ENCODE measurements around the gene CUEDC2. TPM values are rescaled to one million over a fixed set of nuclear protein-coding genes. Genes with fewer than 3 reads are reported as not detected.

The CUEDC2 gene
- total and polyA plus RNA-seq, 2 donors, result 40.5 to 52.4 TPM

GRCh38 chr10:102375867-102376266, 56.5 kb downstream of the CUEDC2 start:
- Histone ChIP-seq H3K4me3 (ENCODE audit: low read length in 2 of 2) (no peak overlapping the region), H3K27me3 (ENCODE audit: control insufficient read depth in 2 of 2, insufficient read depth in 1 of 2, low read length in 1 of 2) (no peaks in the 10 kb centered on the region), H3K4me1 (ENCODE audit: control insufficient read depth in 2 of 2, insufficient read depth in 2 of 2, low read length in 2 of 2) (no peaks in the 10 kb centered on the region), H3K9me3 (ENCODE audit: control insufficient read depth in 2 of 2, insufficient read depth in 1 of 2, low read length in 1 of 2) (no peaks in the 10 kb centered on the region), H3K27ac (ENCODE audit: low read depth in 1 of 2, low read length in 1 of 2) (no peak overlapping the region), H3K36me3 (ENCODE audit: control insufficient read depth in 2 of 2, insufficient read depth in 2 of 2, low read length in 1 of 2) (peaks cover 55 to 74% of the 10 kb centered on the region in 2 donors)
- DNase-seq (ENCODE audit: low read depth in 6 of 9, low spot score in 9 of 9), result no peak
- WGBS, result 98% methylated on average over 2 of the region's 2 CpGs

- WGBS, result 97% methylated on average over 7 of the region's 7 CpGs
- peaks cover 0 to 2% of the 10 kb centered on the region in 2 donors for H3K9me3 ChIP-seq (ENCODE audit: control insufficient read depth in 2 of 2, insufficient read depth in 1 of 2, low read length in 1 of 2)
- H3K27me3 ChIP-seq (ENCODE audit: control insufficient read depth in 2 of 2, insufficient read depth in 1 of 2, low read length in 1 of 2), result no peaks in the 10 kb centered on the region
- H3K27ac ChIP-seq (ENCODE audit: low read depth in 1 of 2, low read length in 1 of 2), result no peak overlapping the region
- DNase-seq (ENCODE audit: low read depth in 6 of 9, low spot score in 9 of 9), result no peak
- no peaks in the 10 kb centered on the region for H3K4me1 ChIP-seq (ENCODE audit: control insufficient read depth in 2 of 2, insufficient read depth in 2 of 2, low read length in 2 of 2)
- H3K36me3 ChIP-seq (ENCODE audit: control insufficient read depth in 2 of 2, insufficient read depth in 2 of 2, low read length in 1 of 2), result peaks cover 55 to 74% of the 10 kb centered on the region in 2 donors
- no peak overlapping the region for H3K4me3 ChIP-seq (ENCODE audit: low read length in 2 of 2)
Measured at GRCh38 chr10:102375250-102375649, 57.1 kb downstream of the CUEDC2 start.

Other genes with a start within 250 kb of the CUEDC2 start
- gene ELOVL3, start 206.3 kb downstream of the CUEDC2 start, total RNA-seq, result 0.19 TPM
- gene ELOVL3, start 206.3 kb downstream of the CUEDC2 start, polyA plus RNA-seq, result 0.48 TPM
- 0.05 TPM for gene PITX3, start 191.1 kb downstream of the CUEDC2 start, total RNA-seq
- 0.02 TPM for gene PITX3, start 191.1 kb downstream of the CUEDC2 start, polyA plus RNA-seq
- 9.6 TPM for gene GBF1, start 187.0 kb downstream of the CUEDC2 start, total RNA-seq
- 11.1 TPM for gene GBF1, start 187.0 kb downstream of the CUEDC2 start, polyA plus RNA-seq
- 35.6 TPM for gene NFKB2, start 36.9 kb downstream of the CUEDC2 start, total RNA-seq
- gene NFKB2, start 36.9 kb downstream of the CUEDC2 start, polyA plus RNA-seq, result 37.8 TPM
- gene PSD, start 13.8 kb downstream of the CUEDC2 start, total RNA-seq, result 4.6 TPM
- 3.8 TPM for gene PSD, start 13.8 kb downstream of the CUEDC2 start, polyA plus RNA-seq
- gene FBXL15, start 11.7 kb downstream of the CUEDC2 start, total RNA-seq, result 7.8 TPM
- gene FBXL15, start 11.7 kb downstream of the CUEDC2 start, polyA plus RNA-seq, result 12.0 TPM
- gene C10orf95, start 19.0 kb upstream of the CUEDC2 start, total RNA-seq, result 0.19 TPM
- gene C10orf95, start 19.0 kb upstream of the CUEDC2 start, polyA plus RNA-seq, result 0.46 TPM
- 60.2 TPM for gene ACTR1A, start 70.1 kb upstream of the CUEDC2 start, total RNA-seq
- gene ACTR1A, start 70.1 kb upstream of the CUEDC2 start, polyA plus RNA-seq, result 63.7 TPM
- 2.6 TPM for gene SUFU, start 71.4 kb upstream of the CUEDC2 start, total RNA-seq
- gene SUFU, start 71.4 kb upstream of the CUEDC2 start, polyA plus RNA-seq, result 4.3 TPM
- gene TRIM8, start 211.9 kb upstream of the CUEDC2 start, total RNA-seq, result 21.7 TPM
- gene TRIM8, start 211.9 kb upstream of the CUEDC2 start, polyA plus RNA-seq, result 65.5 TPM

All from thymus (tissue), 11 donors.